HEK293 (cell line): Measurements from ENCODE around the gene C5.

Experiments used
- ZNF2 ChIP-seq: fragments of 450-650 bp; formaldehyde crosslinking; IDR thresholded peaks from 2 replicates; pipeline ENCODE4 v1.5.1; 2016; ENCODE audit warnings: missing biosample characterization, missing genetic modification characterization
- ZNF626 ChIP-seq: fragments of 450-650 bp; sonication (Bioruptor Pico); formaldehyde crosslinking; IDR thresholded peaks from 2 replicates; pipeline ENCODE4 v1.5.1; 2018; ENCODE audit warnings: missing biosample characterization, missing genetic modification characterization, inconsistent platforms
- ZNF677 ChIP-seq: fragments of 450-650 bp; IDR thresholded peaks from 2 replicates; pipeline ENCODE4 v1.5.0; 2018; ENCODE audit warnings: missing biosample characterization, mild to moderate bottlenecking, missing genetic modification characterization, moderate library complexity
- TF ChIP-seq, protein P1 (sequence below): fragments of 450-650 bp; formaldehyde crosslinking; IDR thresholded peaks from 2 replicates; pipeline ENCODE4 v1.5.1; 2016; ENCODE audit warnings: missing biosample characterization, missing genetic modification characterization

DNA sequence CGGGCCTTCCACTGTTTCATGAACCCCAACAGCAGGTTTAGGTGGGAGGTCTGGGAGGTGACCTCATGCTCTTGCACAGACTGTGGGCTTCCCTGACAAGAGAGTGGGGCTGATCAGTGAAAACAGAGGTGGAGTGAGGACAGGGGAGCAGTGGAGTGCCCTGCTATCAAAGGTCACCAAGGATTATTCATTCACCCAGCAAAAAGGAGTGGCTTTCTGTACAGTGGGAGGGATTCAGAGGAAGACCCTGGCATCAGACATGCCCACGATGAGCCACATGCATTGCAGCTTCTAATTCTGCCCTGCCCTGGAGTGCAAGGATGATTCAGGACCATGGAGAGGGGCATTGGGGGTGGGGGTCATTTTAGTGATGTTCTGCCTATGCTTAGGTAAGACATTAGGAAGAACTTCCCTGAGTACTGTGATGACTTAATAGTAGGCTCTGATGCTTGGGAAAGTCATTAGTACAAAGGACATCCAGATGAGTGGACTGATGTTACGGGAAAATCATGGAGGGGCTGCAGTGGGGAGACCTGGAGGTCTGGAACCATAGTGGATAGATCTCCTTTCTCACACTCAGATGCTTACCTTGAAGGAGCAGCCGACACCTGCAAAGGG lies 136.3 kb downstream of the C5 start:
- no peak for TF ChIP-seq ZNF2 (tag by site-specific recombination)
- no peak for TF ChIP-seq ZNF626 (tag by site-specific recombination)
- TF ChIP-seq ZNF677 = no peak
- TF ChIP-seq, protein P1, sequence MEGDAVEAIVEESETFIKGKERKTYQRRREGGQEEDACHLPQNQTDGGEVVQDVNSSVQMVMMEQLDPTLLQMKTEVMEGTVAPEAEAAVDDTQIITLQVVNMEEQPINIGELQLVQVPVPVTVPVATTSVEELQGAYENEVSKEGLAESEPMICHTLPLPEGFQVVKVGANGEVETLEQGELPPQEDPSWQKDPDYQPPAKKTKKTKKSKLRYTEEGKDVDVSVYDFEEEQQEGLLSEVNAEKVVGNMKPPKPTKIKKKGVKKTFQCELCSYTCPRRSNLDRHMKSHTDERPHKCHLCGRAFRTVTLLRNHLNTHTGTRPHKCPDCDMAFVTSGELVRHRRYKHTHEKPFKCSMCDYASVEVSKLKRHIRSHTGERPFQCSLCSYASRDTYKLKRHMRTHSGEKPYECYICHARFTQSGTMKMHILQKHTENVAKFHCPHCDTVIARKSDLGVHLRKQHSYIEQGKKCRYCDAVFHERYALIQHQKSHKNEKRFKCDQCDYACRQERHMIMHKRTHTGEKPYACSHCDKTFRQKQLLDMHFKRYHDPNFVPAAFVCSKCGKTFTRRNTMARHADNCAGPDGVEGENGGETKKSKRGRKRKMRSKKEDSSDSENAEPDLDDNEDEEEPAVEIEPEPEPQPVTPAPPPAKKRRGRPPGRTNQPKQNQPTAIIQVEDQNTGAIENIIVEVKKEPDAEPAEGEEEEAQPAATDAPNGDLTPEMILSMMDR (tag by site-specific recombination) = no peak
